ENCODE measurements around the gene CEP44.

DNA sequence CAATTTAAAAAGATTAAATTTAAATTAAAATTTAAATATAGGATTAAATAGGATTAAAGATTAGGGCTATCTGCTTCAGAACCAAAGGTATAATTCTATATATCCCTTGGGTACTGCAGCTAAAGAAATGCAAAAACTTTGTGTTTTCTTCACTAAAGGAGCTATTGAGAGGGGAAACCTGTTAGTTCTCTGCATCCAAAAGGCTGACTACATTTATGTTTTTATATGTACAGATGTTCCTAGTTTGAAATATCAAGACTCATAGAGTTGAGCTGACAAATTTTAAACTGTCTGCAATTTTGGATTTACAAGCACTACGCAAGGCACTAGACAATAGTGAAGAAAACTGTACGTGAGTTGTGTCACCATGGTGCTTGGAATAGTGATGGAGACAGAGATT, 95.2 kb downstream of the CEP44 start:
- TF ChIP-seq YY1 (IDR thresholded peaks at IDR 0.05; ENCODE audit: insufficient read depth, insufficient read length): no peak
- TF ChIP-seq SUZ12 (IDR thresholded peaks at IDR 0.05; ENCODE audit: extremely low read depth, insufficient read depth, insufficient read length): no peak

Measured in NT2/D1 (cell line).